GM21367 (cell line): ENCODE results near the gene KIAA0753.

Experiments used
- ATAC-seq: cut with Tn5 transposase; IDR thresholded peaks from one replicate; pipeline ENCODE4 v1.9.1; 2021; ENCODE audit not compliant: unreplicated experiment

The KIAA0753 gene

DNA sequence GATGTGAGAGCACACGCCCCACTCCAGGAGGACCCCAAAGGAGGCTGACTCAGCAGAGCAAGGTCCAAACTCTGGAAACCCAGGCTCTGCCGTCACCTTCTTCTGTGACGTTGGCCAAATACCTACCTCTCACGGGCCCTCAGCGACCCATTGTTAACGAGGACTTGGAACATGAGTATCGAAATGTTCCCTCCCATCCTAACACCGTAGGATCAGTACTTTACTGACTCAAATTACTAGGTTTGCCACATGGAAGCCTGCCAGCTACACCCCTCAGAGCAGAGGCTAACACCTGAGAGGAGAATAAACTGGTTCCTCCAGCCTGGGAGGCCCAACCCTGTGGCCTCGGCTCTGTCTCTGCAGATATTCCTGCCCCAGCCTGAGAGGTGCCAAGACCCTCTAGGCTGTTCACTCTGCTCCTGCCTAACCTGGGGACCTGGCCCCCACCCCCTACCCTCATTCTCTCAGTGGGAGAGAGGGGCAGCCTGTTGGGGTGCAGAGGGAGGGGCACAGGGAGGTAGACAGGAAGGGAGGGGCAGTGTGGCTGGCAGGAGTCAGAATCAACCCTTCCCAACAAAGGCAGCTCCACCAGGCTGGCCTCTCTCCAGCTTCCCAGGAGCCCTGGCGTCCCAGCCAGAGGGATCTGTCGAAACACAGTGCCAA, 88.5 kb downstream of the KIAA0753 start:
- no peak for ATAC-seq

DNA sequence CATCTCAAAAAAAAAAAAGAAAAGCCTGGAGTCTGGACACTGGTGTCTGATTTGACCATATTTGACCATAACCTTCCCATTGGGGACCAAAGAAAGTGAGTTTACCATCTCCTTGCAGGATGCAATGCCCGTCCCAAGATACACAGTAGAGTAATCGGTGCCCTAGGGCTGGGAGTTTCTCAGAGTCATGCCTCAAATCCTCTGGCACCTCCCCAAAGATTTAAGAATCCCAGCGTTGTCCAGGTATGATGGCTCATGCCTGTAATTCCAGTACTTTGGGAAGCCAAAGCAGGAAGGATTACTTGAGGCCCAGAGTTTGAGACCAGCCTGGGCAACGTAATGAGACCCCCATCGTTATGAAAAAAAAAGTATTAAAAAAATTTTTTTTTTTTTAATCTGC, 89.2 kb downstream of the KIAA0753 start:
- ATAC-seq = no peak

DNA sequence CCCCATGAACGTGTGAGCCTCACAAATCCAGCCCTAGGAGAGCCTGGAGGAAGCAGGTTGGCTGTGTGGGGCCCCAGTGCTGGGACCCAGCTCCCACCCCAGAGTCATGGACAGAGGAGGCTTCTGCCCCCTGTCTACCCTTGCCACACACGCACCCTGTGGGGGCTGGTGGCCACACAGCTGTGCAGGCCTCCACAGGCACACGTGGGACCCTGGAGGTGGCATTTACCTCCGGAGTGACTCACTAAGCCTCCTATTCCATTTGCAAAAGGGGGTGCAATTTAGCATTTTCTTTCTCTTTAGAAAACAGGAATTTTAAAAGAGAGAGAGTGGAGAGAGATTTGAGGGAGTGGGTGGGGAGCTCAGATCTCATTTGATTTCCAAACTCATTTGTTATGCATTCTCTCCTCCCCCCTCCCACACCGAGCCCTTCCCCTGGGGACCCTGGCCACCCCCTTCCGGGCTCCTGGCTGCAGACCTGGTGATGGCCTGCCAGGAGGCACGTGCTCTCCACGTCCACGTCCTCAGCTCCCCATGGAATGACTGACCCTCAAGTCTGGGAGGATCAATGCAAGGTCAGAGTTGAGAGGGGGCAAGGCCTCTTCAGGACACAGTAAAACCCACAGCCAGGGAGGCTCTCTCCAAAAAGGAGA, 91.0 kb downstream of the KIAA0753 start:
- no peak for ATAC-seq

DNA sequence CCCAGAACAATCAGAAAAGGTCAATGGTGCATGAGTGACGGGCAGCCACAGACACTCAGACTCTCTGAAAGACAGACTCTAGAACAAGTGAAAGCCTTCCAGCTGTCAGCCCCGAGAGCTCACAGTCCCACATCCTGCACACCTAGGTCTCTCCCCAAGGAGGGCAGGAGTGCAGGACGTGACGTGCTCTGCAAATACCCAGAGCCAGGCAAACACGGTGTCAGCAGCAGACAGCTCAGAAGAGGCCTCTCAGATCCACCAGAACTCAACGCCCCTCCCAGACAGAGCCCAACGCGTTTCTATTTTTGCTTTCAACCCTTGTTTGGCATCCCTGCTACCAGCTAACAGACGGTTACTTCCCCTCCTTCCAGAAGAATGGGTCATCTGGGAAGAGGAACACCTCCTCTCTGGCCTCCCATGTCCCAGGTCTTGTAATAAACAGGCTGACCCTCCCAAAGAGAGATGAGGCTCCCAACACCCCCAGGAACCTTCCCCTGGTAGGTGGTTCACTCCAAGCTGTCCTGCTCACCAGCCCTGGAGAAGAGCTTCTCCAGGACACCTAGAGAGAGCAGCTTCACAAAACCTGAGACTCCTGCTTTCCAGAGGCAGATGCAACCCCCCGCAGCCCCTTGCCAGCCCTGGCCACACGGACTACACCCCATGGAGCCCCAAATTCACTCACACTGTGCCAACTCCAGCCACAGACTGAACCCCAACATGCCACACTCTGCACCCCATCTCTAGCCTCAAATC, 91.8 kb downstream of the KIAA0753 start:
- no peak for ATAC-seq

DNA sequence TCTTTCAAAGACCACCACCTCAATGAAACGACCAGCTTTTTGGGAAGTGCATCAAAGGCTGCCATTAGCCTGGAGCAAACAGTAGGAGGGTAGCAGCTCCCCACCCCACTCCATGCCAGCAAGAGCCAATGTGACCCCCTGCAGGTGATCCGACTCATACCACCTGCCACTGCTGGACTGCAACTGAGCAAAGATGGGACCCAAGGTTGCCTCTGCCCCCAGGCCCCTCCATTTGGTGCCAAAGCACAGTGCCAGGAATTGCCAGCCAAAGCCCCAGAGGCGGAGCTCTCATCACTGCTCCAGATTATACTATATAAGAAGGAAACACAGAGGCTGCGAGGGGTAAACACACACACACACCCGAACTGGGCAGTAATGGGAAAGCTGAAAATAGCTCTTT, 92.5 kb downstream of the KIAA0753 start:
- ATAC-seq = no peak

DNA sequence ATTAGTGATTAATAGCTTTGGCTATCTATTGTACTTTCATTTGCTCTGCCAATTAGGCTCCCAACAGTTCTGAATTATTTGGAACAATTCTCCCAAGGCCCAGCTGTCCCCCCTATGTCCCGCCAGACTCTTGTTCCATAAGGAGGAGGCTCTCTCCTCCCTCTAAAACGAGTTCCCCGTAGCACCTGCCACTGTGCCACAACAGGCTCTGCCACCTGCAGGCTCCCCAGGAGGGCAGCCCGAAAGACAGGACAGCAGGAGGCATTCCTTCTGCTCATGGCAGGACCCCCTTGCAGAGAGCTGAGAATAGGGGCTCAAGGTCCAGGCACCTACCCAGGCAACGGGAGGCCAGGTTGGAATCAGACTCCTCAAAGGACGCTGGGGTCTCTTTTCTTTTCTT, 93.2 kb downstream of the KIAA0753 start:
- no peak for ATAC-seq

DNA sequence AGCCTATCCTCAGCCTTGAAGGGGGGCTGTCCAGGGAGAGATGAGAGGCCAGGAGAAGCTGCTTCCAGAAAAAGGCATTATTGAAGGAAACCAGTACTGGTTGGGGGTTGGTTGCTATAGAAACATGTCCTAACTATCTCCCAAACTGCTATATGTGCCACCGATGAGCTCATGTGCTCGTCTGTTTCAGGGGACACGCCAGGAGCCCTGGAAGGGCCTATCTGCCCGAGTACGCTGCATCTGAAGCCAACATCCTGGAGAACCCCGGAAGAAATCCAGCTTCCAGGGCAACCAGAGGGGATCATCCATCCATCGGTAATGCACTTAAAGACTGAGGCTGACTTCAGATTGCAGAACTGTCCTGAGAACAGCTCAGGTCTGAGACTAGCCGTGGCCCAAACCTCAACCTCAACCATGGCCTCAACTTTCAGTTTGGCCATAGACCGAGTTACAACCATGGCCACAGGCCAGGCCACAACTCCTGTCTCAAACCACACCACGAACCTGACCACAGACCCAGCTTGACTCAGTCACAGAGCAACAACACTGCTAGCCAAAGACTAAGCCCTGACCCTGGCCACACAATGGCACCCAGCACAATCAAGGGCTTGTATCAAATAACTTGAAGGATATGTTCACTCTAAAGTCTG, 94.3 kb downstream of the KIAA0753 start:
- ATAC-seq = no peak

DNA sequence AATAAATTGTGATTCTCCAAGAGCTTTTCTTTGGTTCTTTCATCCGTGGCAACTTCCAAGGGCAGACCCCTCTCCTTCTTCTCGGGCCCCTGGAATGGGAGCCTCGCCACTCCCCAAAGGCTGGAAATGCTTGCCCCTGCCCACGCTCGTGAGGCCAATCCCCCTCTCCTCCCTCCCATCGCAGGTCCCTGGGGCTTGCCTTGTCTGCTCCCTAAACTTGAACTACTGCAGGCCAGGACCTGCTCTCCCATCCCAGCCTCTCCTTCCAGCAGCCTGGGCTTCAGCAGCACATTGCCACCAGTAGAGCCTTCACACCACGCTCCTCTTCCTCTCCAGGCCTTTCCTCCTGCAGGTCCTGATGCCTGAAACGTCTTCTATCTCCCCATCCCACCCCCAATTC, 95.2 kb downstream of the KIAA0753 start:
- no peak for ATAC-seq

DNA sequence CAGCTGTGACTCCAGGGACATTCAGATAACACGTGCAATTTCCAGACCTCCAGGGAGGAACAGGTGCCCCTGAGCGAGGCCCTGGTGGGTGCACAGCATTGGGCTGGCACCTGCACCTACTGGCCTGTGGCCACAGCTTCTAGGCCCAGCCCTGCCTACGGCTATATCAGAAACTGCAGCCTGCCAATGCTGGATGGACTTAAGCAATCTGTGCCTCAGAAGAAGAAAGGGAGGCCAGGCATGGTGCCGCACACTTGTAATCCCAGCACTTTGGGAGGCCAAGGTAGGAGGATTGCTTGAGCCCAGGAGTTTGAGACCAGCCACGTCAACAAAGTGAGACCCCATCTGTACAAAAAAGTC, 96.5 kb downstream of the KIAA0753 start:
- ATAC-seq = no peak

DNA sequence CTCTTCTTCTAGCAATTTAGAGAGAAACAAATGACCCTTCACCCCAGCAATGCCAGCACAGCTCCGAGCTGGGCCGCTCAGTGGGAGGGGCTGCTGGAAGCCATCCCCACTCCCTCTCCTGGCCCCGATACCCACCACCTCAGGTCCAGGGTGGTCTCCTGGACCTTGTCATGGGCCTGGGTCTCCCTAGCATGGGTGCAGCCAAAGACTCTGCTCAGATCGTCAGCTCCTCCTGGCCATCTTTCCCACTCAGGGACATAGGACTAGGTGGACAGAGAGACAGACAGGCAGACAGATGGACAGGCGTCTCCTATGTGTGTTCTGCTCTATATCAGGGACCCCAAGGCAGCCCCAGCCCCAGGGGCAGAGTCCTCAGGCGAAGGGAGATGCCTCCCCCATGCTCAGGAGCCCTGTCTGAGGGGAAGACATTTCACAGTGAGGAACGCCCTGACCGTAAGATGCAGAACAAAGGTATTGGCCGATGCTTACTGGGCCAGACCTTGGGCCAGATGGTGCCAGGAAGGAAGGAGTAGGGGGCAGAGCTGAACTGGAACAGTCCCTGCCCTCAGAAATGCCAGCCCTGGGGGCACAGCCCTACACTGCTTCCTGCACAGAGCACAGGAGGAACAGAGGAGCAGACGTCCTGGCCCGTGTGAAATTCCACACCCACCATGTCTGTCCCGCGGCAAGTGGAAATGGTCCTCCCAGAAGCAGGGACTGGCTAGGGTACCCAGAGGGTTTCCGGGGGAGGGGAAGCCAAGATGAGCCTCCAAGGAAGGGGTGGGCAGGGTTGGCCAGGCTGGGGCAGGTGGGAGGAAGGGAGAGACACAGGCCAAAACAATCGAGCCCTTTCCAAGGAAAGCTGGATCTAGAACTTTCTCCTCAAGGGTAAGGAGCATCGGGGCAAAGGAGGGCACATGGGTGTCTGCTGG, 97.2 kb downstream of the KIAA0753 start:
- ATAC-seq = no peak

DNA sequence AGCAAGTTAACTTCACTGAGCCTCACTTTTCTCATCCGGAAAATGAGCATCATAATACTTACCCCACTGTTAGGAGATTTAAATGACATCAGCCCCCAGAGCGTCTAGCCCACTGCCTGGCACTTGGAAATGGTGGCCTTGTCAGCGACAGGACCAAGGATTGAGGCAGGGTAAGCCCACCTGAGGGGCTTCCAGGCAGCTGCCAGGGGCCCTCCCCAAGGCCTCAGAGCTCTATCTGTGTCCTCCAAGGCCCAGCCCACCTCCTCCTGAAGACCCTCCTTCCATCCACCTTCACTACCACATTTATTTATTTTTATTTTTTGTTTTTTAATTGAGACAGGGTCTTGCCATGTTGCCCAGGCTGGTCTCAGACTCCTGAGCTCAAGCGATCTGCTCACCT, 97.9 kb downstream of the KIAA0753 start:
- no peak for ATAC-seq

DNA sequence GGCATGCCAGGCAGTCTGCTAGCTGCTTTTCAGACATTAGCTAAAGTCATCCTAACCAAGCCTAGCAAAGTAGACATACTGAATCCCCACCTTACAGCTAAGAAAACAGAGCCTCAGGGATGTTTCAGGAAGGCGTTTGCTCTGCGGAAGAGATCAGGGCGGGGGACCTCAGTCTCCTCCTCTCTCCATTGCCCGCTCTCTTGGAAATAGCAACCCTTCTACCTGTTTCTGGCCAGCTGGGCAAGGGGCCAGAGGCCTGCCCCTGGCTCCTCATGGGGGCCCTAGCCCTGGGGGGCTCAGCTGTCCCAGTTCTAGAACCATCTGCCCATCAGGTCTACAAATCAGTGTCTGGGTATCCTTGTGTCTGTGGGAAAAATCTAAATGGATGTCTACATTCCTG, 98.6 kb downstream of the KIAA0753 start:
- no peak for ATAC-seq

DNA sequence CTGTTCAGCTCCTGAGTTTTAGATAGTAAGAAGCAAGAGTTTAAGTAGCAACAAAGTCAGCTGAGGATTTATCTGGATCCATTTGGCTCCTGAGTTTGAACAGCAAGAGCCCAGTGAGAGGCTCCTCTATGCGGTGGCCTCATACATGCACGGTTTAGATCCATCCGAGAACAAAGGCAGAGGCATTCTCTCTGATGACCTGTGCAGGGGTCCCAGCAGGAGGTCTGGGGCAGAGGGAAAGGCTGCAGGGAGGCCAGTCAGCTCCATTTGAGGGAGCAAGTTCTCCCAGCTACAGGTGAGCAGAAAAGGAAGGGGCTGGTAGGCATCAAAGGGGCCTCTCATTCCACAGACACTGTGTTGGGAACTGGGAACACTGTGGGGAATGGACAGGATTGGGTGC, 100.6 kb downstream of the KIAA0753 start:
- no peak for ATAC-seq

DNA sequence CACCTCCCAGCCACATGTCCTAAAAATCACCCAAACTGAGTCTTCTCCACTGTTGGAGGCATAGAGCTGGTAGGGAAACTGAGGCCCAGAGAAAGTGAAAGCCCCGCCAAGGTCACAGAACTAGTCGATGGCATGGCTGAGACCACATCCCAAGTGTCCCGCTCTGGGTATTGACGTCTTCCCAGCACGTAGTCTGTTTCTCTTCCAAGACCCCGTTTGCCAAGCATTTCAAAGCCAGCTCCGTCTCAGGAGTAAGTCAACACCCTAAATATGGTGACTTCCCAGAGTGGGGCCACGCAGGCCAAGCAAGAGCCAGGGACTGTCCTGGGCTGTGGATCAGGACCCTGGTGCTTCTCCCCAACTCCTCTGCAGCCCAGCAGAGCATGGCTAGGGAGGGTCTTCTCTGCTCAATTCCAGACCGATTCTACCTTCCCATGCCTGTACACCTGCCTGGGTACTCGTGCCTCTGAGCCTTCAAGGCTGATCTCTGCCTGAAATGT, 103.9 kb downstream of the KIAA0753 start:
- no peak for ATAC-seq

DNA sequence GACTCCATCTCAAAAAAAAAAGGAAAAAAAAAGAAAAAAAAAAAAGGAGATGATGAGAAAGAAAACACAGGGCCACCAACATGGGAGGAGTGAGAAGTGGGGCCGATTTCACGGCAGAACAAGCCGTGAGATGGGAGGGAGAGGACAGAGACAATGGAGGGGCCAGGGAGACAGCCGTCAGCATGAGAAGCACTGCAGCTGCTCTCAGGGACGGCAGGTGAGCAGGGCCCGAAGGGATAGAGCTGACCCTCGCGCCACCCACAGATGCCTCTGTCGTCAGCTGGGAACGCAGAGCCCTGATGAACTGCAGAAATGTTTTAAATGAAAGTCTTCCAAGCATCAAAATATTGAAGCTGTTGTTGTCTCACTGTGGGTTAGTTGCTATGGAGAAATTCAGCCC, 104.5 kb downstream of the KIAA0753 start:
- no peak for ATAC-seq

DNA sequence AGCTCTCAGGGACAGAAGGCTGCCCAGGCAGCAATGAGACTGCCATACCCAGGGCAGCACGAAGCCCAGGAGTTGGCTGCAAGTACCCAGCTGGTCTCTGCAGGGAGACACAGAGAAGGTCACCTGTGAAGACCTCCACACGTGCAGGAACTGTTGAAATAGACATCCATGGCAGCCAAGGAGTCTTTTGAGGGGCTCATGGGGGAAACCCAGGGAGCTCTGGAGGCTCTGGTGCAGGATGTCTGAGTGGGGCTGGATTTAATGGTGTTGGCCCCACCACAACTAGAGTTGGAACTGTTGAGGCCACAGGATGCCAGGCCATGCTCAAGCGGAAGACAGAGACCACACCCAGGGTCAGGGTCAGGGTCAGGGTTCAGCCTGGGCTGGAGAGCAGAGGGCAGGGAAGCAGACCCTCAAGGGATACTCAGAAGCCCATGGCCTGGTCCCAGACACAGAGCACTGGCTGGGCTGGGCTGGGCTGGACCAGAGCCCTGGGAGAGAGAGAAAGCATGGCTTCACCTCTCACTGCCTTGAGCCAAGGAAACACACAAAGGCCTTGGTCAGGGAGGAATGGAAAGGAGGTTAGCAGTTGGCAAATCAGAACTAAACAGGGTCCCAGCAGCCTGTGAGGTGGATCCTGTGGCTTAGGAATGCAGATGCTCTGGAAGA, 105.5 kb downstream of the KIAA0753 start:
- ATAC-seq = no peak

DNA sequence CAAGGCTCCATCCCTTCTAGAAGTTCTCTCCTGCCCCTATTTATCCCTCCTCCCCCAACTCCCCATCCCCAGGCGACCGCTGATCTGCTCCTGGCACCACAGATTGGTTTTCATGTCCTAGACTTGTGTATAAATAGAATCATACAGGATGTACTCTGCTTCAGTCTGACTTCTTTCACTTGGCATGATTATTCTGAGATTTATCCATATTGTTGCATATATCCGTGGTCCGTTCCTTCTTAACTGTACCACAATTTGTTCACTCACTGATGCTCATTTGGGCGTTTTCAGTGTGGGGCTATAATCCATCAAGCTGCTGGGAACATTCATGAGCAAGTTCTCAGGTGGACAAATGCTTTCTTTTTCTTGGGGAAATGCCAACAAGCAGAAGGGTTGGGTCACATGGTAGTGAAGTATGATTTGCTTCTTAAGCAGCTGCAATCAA, 108.0 kb downstream of the KIAA0753 start:
- no peak for ATAC-seq

DNA sequence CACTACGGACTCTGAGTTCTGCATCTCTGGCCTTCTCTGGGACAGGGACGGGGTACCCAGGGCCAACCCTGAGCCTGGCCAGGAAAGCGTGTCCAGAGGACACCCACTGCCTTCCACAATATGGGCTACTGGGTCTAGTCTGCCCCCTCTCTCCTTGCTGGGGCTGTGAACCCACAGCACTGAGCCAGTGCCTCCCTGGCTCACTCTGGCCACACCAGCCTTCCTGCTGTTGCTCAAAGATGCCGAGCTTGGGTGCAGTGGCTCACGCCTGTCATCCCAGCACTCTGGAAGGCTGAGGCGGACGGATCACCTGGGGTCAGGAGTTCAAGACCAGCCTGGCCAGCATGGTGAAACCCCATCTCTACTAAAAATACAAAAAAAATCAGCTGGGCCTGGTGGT, 108.9 kb downstream of the KIAA0753 start:
- ATAC-seq = no peak

DNA sequence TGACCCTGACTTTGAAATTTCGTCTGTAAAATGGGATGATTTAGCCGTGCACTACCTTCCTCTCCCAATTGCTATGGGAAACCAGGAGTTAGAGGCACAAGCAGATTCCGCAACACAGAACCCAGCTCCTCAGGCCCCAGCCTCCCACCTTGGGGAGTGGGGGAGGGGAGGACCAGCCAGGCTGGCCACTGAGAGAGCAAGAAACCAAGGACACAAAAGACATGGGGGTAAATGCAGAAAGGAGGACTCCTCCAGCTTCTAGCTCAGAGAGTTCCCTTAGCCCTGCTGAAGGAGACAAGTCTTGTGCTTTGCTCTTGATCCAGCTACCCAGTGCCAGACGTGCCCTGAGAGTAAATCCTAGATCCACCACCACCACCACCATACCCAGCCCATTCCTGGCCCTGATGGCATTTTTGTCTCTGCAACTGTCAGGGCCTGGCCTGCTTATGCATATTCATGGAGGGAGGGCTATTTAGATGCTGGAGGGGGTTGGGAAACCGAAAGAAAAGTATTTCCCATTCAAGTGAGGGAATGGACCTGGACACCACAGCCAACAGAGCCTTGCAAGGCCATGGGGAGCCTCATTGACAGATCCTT, 110.1 kb downstream of the KIAA0753 start:
- no peak for ATAC-seq

DNA sequence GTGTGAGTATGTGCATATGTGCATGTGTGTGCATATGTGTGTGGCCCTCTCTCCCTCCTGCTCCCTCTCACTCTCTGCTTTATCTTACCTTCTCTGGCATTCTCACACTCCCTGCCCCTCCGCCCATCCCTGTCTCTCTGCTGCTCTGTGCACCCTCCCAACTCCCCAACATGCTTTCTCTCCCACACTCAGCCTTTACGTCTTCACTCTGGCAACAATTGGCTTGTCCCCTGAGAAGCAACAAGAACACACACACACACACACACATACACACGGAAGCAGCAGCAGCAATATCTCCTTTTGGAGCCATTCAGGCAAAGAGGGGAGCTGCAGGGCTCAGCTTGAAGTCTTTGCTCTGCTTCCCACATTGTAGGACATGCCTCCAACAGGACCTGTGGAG, 112.0 kb downstream of the KIAA0753 start:
- no peak for ATAC-seq
